DND-41 (cell line): Measurements from ENCODE around the gene TRIM4.

ENCODE experiments used
- ATAC-seq: fragments of 200-7000 bp; cut with Tn5 transposase; 3 replicates; pipeline ENCODE4 v1.9.1; 2021; ENCODE audit warnings: low read depth; ENCODE audit not compliant: insufficient read depth
- DNase-seq: peaks from one replicate; pipeline ENCODE4 v3.0.0-alpha.2; 2020
- H2AFZ ChIP-seq: 2 replicates; pipeline ENCODE4 v1.6.0; 2012; ENCODE audit warnings: low read depth, low read length
- H3K27ac ChIP-seq: 2 replicates; pipeline ENCODE4 v1.5.1; 2012; ENCODE audit warnings: low read length, inconsistent platforms
- H3K27me3 ChIP-seq: fragments of 200-600 bp; sonication (generic); 2 replicates; pipeline ENCODE4 v1.6.0; 2012; ENCODE audit warnings: low read length, mild to moderate bottlenecking, inconsistent platforms; ENCODE audit not compliant: insufficient read depth, poor library complexity
- H3K36me3 ChIP-seq: 2 replicates; pipeline ENCODE4 v1.5.1; 2012; ENCODE audit warnings: low read length, inconsistent platforms; ENCODE audit not compliant: insufficient read depth
- H3K4me1 ChIP-seq: 2 replicates; pipeline ENCODE4 v1.5.1; 2012; ENCODE audit warnings: mild to moderate bottlenecking, low read length; ENCODE audit not compliant: insufficient read depth
- H3K4me2 ChIP-seq: 2 replicates; pipeline ENCODE4 v1.6.0; 2012; ENCODE audit warnings: mild to moderate bottlenecking, moderate library complexity, low read length, inconsistent platforms; ENCODE audit not compliant: insufficient read depth
- H3K4me3 ChIP-seq, 2 experiments: fragments of 200-600 bp in 1 of 2; shearing (Covaris generic) in 1 of 2; 2 replicates each; pipeline ENCODE4 v1.5.1; 2012 to 2016; ENCODE audit warnings: inconsistent platforms in 2 of 2, low read length in 2 of 2, mild to moderate bottlenecking in 2 of 2, low read depth in 1 of 2, moderate library complexity in 1 of 2
- H3K79me2 ChIP-seq: 2 replicates; pipeline ENCODE4 v1.6.0; 2012; ENCODE audit warnings: low read length, inconsistent platforms; ENCODE audit not compliant: insufficient read depth
- H3K9ac ChIP-seq: 2 replicates; pipeline ENCODE4 v1.6.0; 2012; ENCODE audit warnings: low read depth, mild to moderate bottlenecking, inconsistent platforms, low read length, moderate library complexity
- H3K9me3 ChIP-seq: 2 replicates; pipeline ENCODE4 v1.5.1; 2012; ENCODE audit warnings: low read length, moderate library complexity, mild to moderate bottlenecking, inconsistent platforms; ENCODE audit not compliant: insufficient read depth, severe bottlenecking
- H4K20me1 ChIP-seq: 2 replicates; pipeline ENCODE4 v1.6.0; 2012; ENCODE audit warnings: low read length; ENCODE audit not compliant: insufficient read depth
- CTCF ChIP-seq: IDR thresholded peaks from 2 replicates; pipeline ENCODE4 v1.5.1; 2012; ENCODE audit warnings: borderline replicate concordance, low read length, moderate library complexity, mild to moderate bottlenecking; ENCODE audit not compliant: poor library complexity, severe bottlenecking; ENCODE audit errors: extremely low read depth
- EZH2 ChIP-seq: IDR thresholded peaks from 3 replicates; pipeline ENCODE4 v1.6.1; 2012; ENCODE audit warnings: borderline replicate concordance, low read depth, mild to moderate bottlenecking, moderate library complexity, low read length, inconsistent platforms; ENCODE audit not compliant: severe bottlenecking

TRIM4 gene

GRCh38 chr7:99863847-99864440, 55.4 kb downstream of the TRIM4 start:
- H4K20me1 ChIP-seq: no peaks in the 10 kb centered on the region

GRCh38 chr7:99860281-99861127, 58.8 kb downstream of the TRIM4 start:
- no peak overlapping the region for H3K27ac ChIP-seq
- H3K9ac ChIP-seq: no peak overlapping the region
- no peak overlapping the region for H3K4me3 ChIP-seq
- ATAC-seq (no peak), DNase-seq (no peak)
- H3K4me2 ChIP-seq: no peak overlapping the region
- no peak overlapping the region for H2AFZ ChIP-seq
- H3K9me3 ChIP-seq: peaks cover 6% of the 10 kb centered on the region
- H3K36me3 ChIP-seq: no peaks in the 10 kb centered on the region
- TF ChIP-seq EZH2: no peak
- TF ChIP-seq CTCF: no peak
- H3K27me3 ChIP-seq: peaks cover 2% of the 10 kb centered on the region
- no peaks in the 10 kb centered on the region for H3K79me2 ChIP-seq
- no peaks in the 10 kb centered on the region for H4K20me1 ChIP-seq
- no peaks in the 10 kb centered on the region for H3K4me1 ChIP-seq

More at GRCh38 chr7:99863847-99864440, 55.4 kb downstream of the TRIM4 start:
- ATAC-seq: no peak
- Histone ChIP-seq H2AFZ (no peak overlapping the region), H3K27ac (no peak overlapping the region), H3K4me1 (no peaks in the 10 kb centered on the region), H3K9me3 (peaks cover 6% of the 10 kb centered on the region), H3K4me3 (no peak overlapping the region), H3K79me2 (no peaks in the 10 kb centered on the region), H3K36me3 (no peaks in the 10 kb centered on the region), H3K4me2 (no peak overlapping the region), H3K27me3 (peaks cover 2% of the 10 kb centered on the region), H3K9ac (no peak overlapping the region)
- no peak for TF ChIP-seq CTCF
- no peak for DNase-seq

- H4K20me1 ChIP-seq: no peaks in the 10 kb centered on the region
- DNase-seq (no peak), ATAC-seq (no peak)
- H3K36me3 ChIP-seq: no peaks in the 10 kb centered on the region
- no peak overlapping the region for H3K9ac ChIP-seq
- H3K27ac ChIP-seq: no peak overlapping the region
- no peak overlapping the region for H3K4me3 ChIP-seq
- H3K9me3 ChIP-seq: no peaks in the 10 kb centered on the region
- TF ChIP-seq EZH2 (no peak), CTCF (no peak)
- no peaks in the 10 kb centered on the region for H3K27me3 ChIP-seq
- H3K4me1 ChIP-seq: no peaks in the 10 kb centered on the region
- H2AFZ ChIP-seq: no peak overlapping the region
- H3K4me2 ChIP-seq: no peak overlapping the region
- no peaks in the 10 kb centered on the region for H3K79me2 ChIP-seq
These were observed 64.1 kb downstream of the TRIM4 start for GRCh38 chr7:99855236-99855635.
